H9 (cell line): ENCODE results near the gene PTK7. TPM values are rescaled to one million over a fixed set of nuclear protein-coding genes. Genes with fewer than 3 reads are reported as not detected.

Source experiments
- DNase-seq: peaks from one replicate; pipeline ENCODE4 v3.0.0-alpha.2; 2017
- H2AFZ ChIP-seq: one replicate; pipeline ENCODE4 v1.6.1; 2013; ENCODE audit warnings: mild to moderate bottlenecking, low read length, control low read depth, moderate library complexity
- H2AK5ac ChIP-seq: 2 replicates; pipeline ENCODE4 v1.6.1; 2013; ENCODE audit warnings: low read length, control low read depth, mixed read lengths; ENCODE audit not compliant: insufficient read length
- H2BK120ac ChIP-seq: one replicate; pipeline ENCODE4 v1.6.1; 2013; ENCODE audit warnings: low read depth, mild to moderate bottlenecking, low read length, control low read depth, inconsistent platforms; ENCODE audit not compliant: poor library complexity, severe bottlenecking
- H2BK12ac ChIP-seq: 2 replicates; pipeline ENCODE4 v1.6.1; 2013; ENCODE audit warnings: low read length, control low read depth, mixed read lengths, low read depth; ENCODE audit not compliant: insufficient read length
- H2BK15ac ChIP-seq: 2 replicates; pipeline ENCODE4 v1.6.1; 2013; ENCODE audit warnings: low read depth, low read length, control low read depth
- H2BK20ac ChIP-seq: one replicate; pipeline ENCODE4 v1.6.1; 2013; ENCODE audit warnings: low read depth, mild to moderate bottlenecking, low read length, control low read depth, inconsistent platforms; ENCODE audit not compliant: poor library complexity, severe bottlenecking
- H2BK5ac ChIP-seq: 2 replicates; pipeline ENCODE4 v1.6.1; 2013; ENCODE audit warnings: low read length, control low read depth, mixed read lengths; ENCODE audit not compliant: insufficient read length
- H3K14ac ChIP-seq: 2 replicates; pipeline ENCODE4 v1.6.1; 2013; ENCODE audit warnings: low read length, control low read depth; ENCODE audit not compliant: insufficient read depth
- H3K18ac ChIP-seq: 2 replicates; pipeline ENCODE4 v1.6.1; 2013; ENCODE audit warnings: low read depth, mild to moderate bottlenecking, mixed read lengths, low read length, control low read depth; ENCODE audit not compliant: insufficient read length
- H3K23ac ChIP-seq: 2 replicates; pipeline ENCODE4 v1.6.1; 2013; ENCODE audit warnings: low read length, control low read depth, mixed read lengths, low read depth; ENCODE audit not compliant: insufficient read length
- H3K23me2 ChIP-seq: 2 replicates; pipeline ENCODE4 v1.6.1; 2013; ENCODE audit warnings: low read depth, mild to moderate bottlenecking, mixed read lengths, low read length, control low read depth; ENCODE audit not compliant: insufficient read length, poor library complexity, severe bottlenecking
- H3K27ac ChIP-seq: 2 replicates; pipeline ENCODE4 v1.5.1; 2013; ENCODE audit warnings: low read length, control low read depth, mixed read lengths, low read depth; ENCODE audit not compliant: insufficient read length
- H3K27me3 ChIP-seq: 2 replicates; pipeline ENCODE4 v1.6.1; 2013; ENCODE audit warnings: low read length, control low read depth, inconsistent platforms; ENCODE audit not compliant: insufficient read depth
- H3K4ac ChIP-seq: 2 replicates; pipeline ENCODE4 v1.6.1; 2013; ENCODE audit warnings: low read depth, mild to moderate bottlenecking, control low read depth, inconsistent platforms, low read length, moderate library complexity
- H3K4me1 ChIP-seq: 2 replicates; pipeline ENCODE4 v1.6.1; 2013; ENCODE audit warnings: low read length, control low read depth, inconsistent platforms; ENCODE audit not compliant: insufficient read depth
- H3K4me2 ChIP-seq: 2 replicates; pipeline ENCODE4 v1.6.1; 2013; ENCODE audit warnings: low read length, control low read depth, mixed read lengths; ENCODE audit not compliant: insufficient read length, insufficient read depth
- H3K56ac ChIP-seq: 2 replicates; pipeline ENCODE4 v1.6.1; 2013; ENCODE audit warnings: low read depth, mild to moderate bottlenecking, mixed read lengths, low read length, control low read depth; ENCODE audit not compliant: insufficient read length
- H3K79me1 ChIP-seq: 2 replicates; pipeline ENCODE4 v1.6.1; 2013; ENCODE audit warnings: low read depth, mild to moderate bottlenecking, moderate library complexity, low read length, control low read depth, inconsistent platforms; ENCODE audit not compliant: insufficient read depth, poor library complexity, severe bottlenecking
- H3K79me2 ChIP-seq: 2 replicates; pipeline ENCODE4 v1.6.1; 2013; ENCODE audit warnings: low read length, control low read depth, inconsistent platforms; ENCODE audit not compliant: insufficient read depth
- H3K9ac ChIP-seq: 2 replicates; pipeline ENCODE4 v1.6.1; 2013; ENCODE audit warnings: low read length, control low read depth, mixed read lengths; ENCODE audit not compliant: insufficient read length; ENCODE audit errors: extremely low read depth
- H3K9me3 ChIP-seq: one replicate; pipeline ENCODE4 v1.6.1; 2013; ENCODE audit warnings: low read depth, low read length, inconsistent platforms; ENCODE audit not compliant: control insufficient read depth
- H3T11ph ChIP-seq: one replicate; pipeline ENCODE4 v1.6.1; 2013; ENCODE audit warnings: mild to moderate bottlenecking, low read length, control low read depth, inconsistent platforms
- H4K20me1 ChIP-seq: one replicate; pipeline ENCODE4 v1.6.1; 2013; ENCODE audit not compliant: control insufficient read depth, insufficient read length, insufficient read depth
- H4K5ac ChIP-seq: 2 replicates; pipeline ENCODE4 v1.6.1; 2013; ENCODE audit warnings: low read depth, mild to moderate bottlenecking, mixed read lengths, low read length, control low read depth; ENCODE audit not compliant: insufficient read length
- H4K8ac ChIP-seq: replicated peaks from 2 replicates; pipeline ENCODE4 v1.6.1; 2013; ENCODE audit warnings: low read length, control low read depth, mixed read lengths, low read depth; ENCODE audit not compliant: insufficient read length
- H4K91ac ChIP-seq: 2 replicates; pipeline ENCODE4 v1.6.1; 2013; ENCODE audit warnings: low read depth, mild to moderate bottlenecking, moderate library complexity, mixed read lengths, low read length, control low read depth; ENCODE audit not compliant: insufficient read length
- H3K27ac Mint-ChIP-seq, 3 experiments: 2 replicates in 2 of 3; 3 replicates in 1 of 3; pipeline ENCODE4 v1.8.0; 2020 to 2021; ENCODE audit warnings: mixed read lengths in 3 of 3, mild to moderate bottlenecking in 1 of 3, moderate library complexity in 1 of 3
- H3K27me3 Mint-ChIP-seq: 2 replicates; pipeline ENCODE4 v1.8.0; 2021; ENCODE audit warnings: low read depth, mild to moderate bottlenecking, moderate library complexity, mixed read lengths
- H3K36me3 Mint-ChIP-seq, 3 experiments: 2 replicates in 2 of 3; 3 replicates in 1 of 3; pipeline ENCODE4 v1.8.0; 2020 to 2021; ENCODE audit warnings: low read depth in 3 of 3, mixed read lengths in 3 of 3; ENCODE audit not compliant: insufficient read depth in 1 of 3
- H3K4me1 Mint-ChIP-seq, 2 experiments: 2 replicates each; pipeline ENCODE4 v1.8.0; 2020; ENCODE audit warnings: mixed read lengths in 2 of 2
- H3K4me3 Mint-ChIP-seq, 2 experiments: 2 replicates in 1 of 2; 3 replicates in 1 of 2; pipeline ENCODE4 v1.8.0; 2020 to 2021; ENCODE audit warnings: mild to moderate bottlenecking in 2 of 2, mixed read lengths in 2 of 2, moderate library complexity in 1 of 2
- H3K9me3 Mint-ChIP-seq, 2 experiments: 2 replicates in 1 of 2; 3 replicates in 1 of 2; pipeline ENCODE4 v1.8.0; 2020; ENCODE audit warnings: mild to moderate bottlenecking in 2 of 2, mixed read lengths in 2 of 2, moderate library complexity in 1 of 2
- CTCF ChIP-seq: fragments of 200-600 bp; sonication (generic); conservative IDR thresholded peaks from 3 replicates; pipeline ENCODE4 v1.8.0; 2021; ENCODE audit warnings: antibody characterized with exemption, mild to moderate bottlenecking
- WGBS: extraction: QIAGEN DNeasy Blood & Tissue Kit; methylation state at CpG from one replicate; pipeline ENCODE4 v1.1.7; 2013; ENCODE audit warnings: missing lambda C conversion rate, low lambda C conversion rate, mixed read lengths; ENCODE audit not compliant: insufficient read length; ENCODE audit errors: extremely low coverage; 5-methylcytosine and 5-hydroxymethylcytosine counted together
- total RNA-seq: library from RNA; stranded (reverse); gene quantifications from 2 replicates; pipeline ENCODE4 v1.2.1, GENCODE V29; 2021

Gene PTK7
- total RNA-seq, 1 experiment from 2014 or later = 128 TPM

GRCh38 chr6:43199912-43200311, 123.8 kb downstream of the PTK7 start:
- H3K4me3 Mint-ChIP-seq = no peak overlapping the region
- DNase-seq = no peak
- H4K8ac ChIP-seq = no peak overlapping the region
- H3K23me2 ChIP-seq = no peaks in the 10 kb centered on the region
- no peaks in the 10 kb centered on the region for H3K9me3 ChIP-seq
- H3K79me1 ChIP-seq = no peaks in the 10 kb centered on the region
- no peaks in the 10 kb centered on the region for H3K9me3 Mint-ChIP-seq
- no peaks in the 10 kb centered on the region for H3K27me3 ChIP-seq
- no peak overlapping the region for H3K27ac ChIP-seq
- H2BK20ac ChIP-seq = no peak overlapping the region
- no peaks in the 10 kb centered on the region for H3K4me1 ChIP-seq
- H4K5ac ChIP-seq = no peak overlapping the region
- H2BK12ac ChIP-seq = no peak overlapping the region
- H4K91ac ChIP-seq = no peak overlapping the region
- no CpG with 5 or more reads among the region's 6 CpGs for WGBS
- no peak overlapping the region for H2BK120ac ChIP-seq
- H2BK15ac ChIP-seq = no peak overlapping the region
- no peak overlapping the region for H3K4me2 ChIP-seq
- H3K4me1 Mint-ChIP-seq = peaks cover 4 to 10% of the 10 kb centered on the region in 2 experiments; a peak in 3 of 4 replicates
- H3K56ac ChIP-seq = no peak overlapping the region
- no peak overlapping the region for H3K18ac ChIP-seq
- H2AFZ ChIP-seq = no peak overlapping the region
- no peak overlapping the region for H3K4ac ChIP-seq
- H4K20me1 ChIP-seq = no peaks in the 10 kb centered on the region
- no peak overlapping the region for H3K23ac ChIP-seq
- H2BK5ac ChIP-seq = no peak overlapping the region
- no peak overlapping the region for H3T11ph ChIP-seq
- no peaks in the 10 kb centered on the region; the same call in 1 of the 2 replicates for H3K27me3 Mint-ChIP-seq
- H2AK5ac ChIP-seq = no peak overlapping the region
- no peak for TF ChIP-seq CTCF
- no peak overlapping the region for H3K14ac ChIP-seq
- H3K9ac ChIP-seq = no peak overlapping the region
- H3K36me3 Mint-ChIP-seq = peaks cover 1 to 12% (median 4%) of the 10 kb centered on the region in 3 experiments; a peak in 5 of 7 replicates
- H3K79me2 ChIP-seq = no peaks in the 10 kb centered on the region
- H3K27ac Mint-ChIP-seq = peak overlapping the region in 1 of 3 experiments; percentile 8; a peak in 2 of 7 replicates
